GM12873 (cell line): ENCODE results near the gene ANK2.

Experiments
- CTCF ChIP-seq: IDR thresholded peaks from 2 replicates; pipeline ENCODE4 v1.5.1; 2012; ENCODE audit warnings: low read depth, mild to moderate bottlenecking, moderate library complexity, low read length, control low read depth; ENCODE audit not compliant: insufficient read depth; ENCODE audit errors: missing control alignments

ANK2 gene

GRCh38 chr4:113050837-113051236 lies 1.4 kb downstream of the ANK2 start:
- no peak for TF ChIP-seq CTCF

- no peak for TF ChIP-seq CTCF
Measured at GRCh38 chr4:113051361-113051760, 1.9 kb downstream of the ANK2 start.

- no peak for TF ChIP-seq CTCF
Measured at GRCh38 chr4:113052379-113052951, 3.0 kb downstream of the ANK2 start.

- no peak for TF ChIP-seq CTCF
Measured at GRCh38 chr4:113053883-113054282, 4.4 kb downstream of the ANK2 start.

- no peak for TF ChIP-seq CTCF
Measured at GRCh38 chr4:113056318-113056717, 6.9 kb downstream of the ANK2 start.

GRCh38 chr4:113057891-113058290 lies 8.4 kb downstream of the ANK2 start:
- no peak for TF ChIP-seq CTCF

- no peak for TF ChIP-seq CTCF
Measured at GRCh38 chr4:113059449-113060182, 10.2 kb downstream of the ANK2 start.
